GM12878 (cell line): Measurements from ENCODE around the gene TBC1D9B.

Source experiments
- BHLHE40 ChIP-seq, 2 experiments: fragments of 450-650 bp in 1 of 2; IDR thresholded peaks; 2 replicates each; pipeline ENCODE4 v1.6.1; 2011 to 2017; ENCODE audit warnings: low read depth in 2 of 2, borderline replicate concordance in 1 of 2, improper control_type of control experiment in 1 of 2, low read length in 1 of 2, mild to moderate bottlenecking in 1 of 2
- CEBPB ChIP-seq, 2 experiments: fragments of 150-350 bp in 1 of 2; IDR thresholded peaks; 2 replicates each; pipeline ENCODE4 v1.6.1; 2012 to 2014; ENCODE audit warnings: low read depth in 2 of 2, low read length in 2 of 2, borderline replicate concordance in 1 of 2, inconsistent platforms in 1 of 2
- FOXK2 ChIP-seq: fragments of 450-650 bp; IDR thresholded peaks from 2 replicates; pipeline ENCODE4 v1.6.1; 2017; ENCODE audit warnings: mild to moderate bottlenecking, moderate library complexity
- PAX5 ChIP-seq: IDR thresholded peaks from 2 replicates; pipeline ENCODE4 v1.6.1; 2011; ENCODE audit warnings: low read depth, low read length, borderline replicate concordance
- RELA ChIP-seq: fragments of 450-650 bp; IDR thresholded peaks from 2 replicates; pipeline ENCODE4 v1.8.0; 2014; ENCODE audit warnings: borderline replicate concordance; ENCODE audit not compliant: partially characterized antibody
- TAF1 ChIP-seq: IDR thresholded peaks from 2 replicates; pipeline ENCODE4 v1.6.1; 2011; ENCODE audit warnings: mild to moderate bottlenecking, low read depth, low read length, borderline replicate concordance
- TARDBP ChIP-seq: IDR thresholded peaks from 2 replicates; pipeline ENCODE4 v1.6.1; 2016; ENCODE audit warnings: borderline replicate concordance
- TCF12 ChIP-seq: IDR thresholded peaks from 2 replicates; pipeline ENCODE4 v1.6.1; 2011; ENCODE audit warnings: low read depth, mild to moderate bottlenecking, low read length
- TCF3 ChIP-seq: IDR thresholded peaks from 2 replicates; pipeline ENCODE4 v1.6.1; 2012; ENCODE audit warnings: low read depth, mild to moderate bottlenecking, low read length, borderline replicate concordance; ENCODE audit not compliant: insufficient read depth
- YY1 ChIP-seq: IDR thresholded peaks from 2 replicates; pipeline ENCODE4 v1.6.1; 2011; ENCODE audit warnings: low read depth, mild to moderate bottlenecking, low read length
- TF ChIP-seq, protein P1 (sequence below), 3 experiments: IDR thresholded peaks in 2 of 3; conservative IDR thresholded peaks in 1 of 3; 2 replicates each; pipeline ENCODE4 v1.5.1; 2011; ENCODE audit warnings: low read depth in 3 of 3, low read length in 3 of 3, mild to moderate bottlenecking in 3 of 3, control low read depth in 2 of 3, moderate library complexity in 2 of 3, inconsistent platforms in 1 of 3, mixed read lengths in 1 of 3; ENCODE audit not compliant: control insufficient read depth in 2 of 3, insufficient read depth in 1 of 3; ENCODE audit errors: extremely low read depth in 1 of 3
- TF ChIP-seq, protein P2 (sequence below): IDR thresholded peaks from 2 replicates; pipeline ENCODE4 v1.6.1; 2012; ENCODE audit warnings: low read depth, low read length, improper control_type of control experiment
- TF ChIP-seq, protein P3 (sequence below): IDR thresholded peaks from 2 replicates; pipeline ENCODE4 v1.6.1; 2011; ENCODE audit warnings: low read depth, mild to moderate bottlenecking, low read length, moderate library complexity, borderline replicate concordance; ENCODE audit errors: extremely low read depth

DNA sequence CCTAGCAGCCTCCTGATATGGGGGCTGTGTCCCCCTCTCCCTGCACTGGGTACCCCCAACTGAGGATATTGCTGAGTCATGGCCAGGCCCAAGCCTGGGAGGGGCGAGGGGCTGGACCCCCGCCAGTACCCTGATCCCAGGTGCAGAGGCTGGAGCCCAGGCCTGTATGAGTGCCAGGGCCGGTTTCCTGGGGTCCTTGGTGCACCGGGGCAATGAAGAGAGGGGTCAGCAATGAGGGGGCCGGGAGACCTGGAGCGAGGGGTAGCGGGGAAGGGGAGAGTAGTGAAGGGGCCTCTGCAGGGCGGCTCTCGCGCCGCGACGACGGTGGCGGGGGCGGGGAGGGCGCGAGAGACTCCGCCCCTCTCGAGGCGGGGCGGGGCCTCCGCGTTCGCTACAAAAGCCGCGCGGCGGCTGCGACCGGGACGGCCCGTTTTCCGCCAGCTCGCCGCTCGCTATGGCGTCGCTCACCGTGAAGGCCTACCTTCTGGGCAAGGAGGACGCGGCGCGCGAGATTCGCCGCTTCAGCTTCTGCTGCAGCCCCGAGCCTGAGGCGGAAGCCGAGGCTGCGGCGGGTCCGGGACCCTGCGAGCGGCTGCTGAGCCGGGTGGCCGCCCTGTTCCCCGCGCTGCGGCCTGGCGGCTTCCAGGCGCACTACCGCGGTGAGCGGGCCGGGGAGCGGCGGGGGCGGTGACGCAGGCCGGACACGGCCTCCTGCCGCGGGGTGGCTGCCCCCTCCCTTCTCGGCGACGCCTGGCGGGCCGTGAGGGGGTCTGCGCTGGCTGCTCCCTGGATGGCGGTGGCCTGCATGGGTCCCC lies 87.0 kb downstream of the TBC1D9B start, which contains the start of gene SQSTM1:
- TF ChIP-seq TARDBP = no peak
- TF ChIP-seq, protein P1, sequence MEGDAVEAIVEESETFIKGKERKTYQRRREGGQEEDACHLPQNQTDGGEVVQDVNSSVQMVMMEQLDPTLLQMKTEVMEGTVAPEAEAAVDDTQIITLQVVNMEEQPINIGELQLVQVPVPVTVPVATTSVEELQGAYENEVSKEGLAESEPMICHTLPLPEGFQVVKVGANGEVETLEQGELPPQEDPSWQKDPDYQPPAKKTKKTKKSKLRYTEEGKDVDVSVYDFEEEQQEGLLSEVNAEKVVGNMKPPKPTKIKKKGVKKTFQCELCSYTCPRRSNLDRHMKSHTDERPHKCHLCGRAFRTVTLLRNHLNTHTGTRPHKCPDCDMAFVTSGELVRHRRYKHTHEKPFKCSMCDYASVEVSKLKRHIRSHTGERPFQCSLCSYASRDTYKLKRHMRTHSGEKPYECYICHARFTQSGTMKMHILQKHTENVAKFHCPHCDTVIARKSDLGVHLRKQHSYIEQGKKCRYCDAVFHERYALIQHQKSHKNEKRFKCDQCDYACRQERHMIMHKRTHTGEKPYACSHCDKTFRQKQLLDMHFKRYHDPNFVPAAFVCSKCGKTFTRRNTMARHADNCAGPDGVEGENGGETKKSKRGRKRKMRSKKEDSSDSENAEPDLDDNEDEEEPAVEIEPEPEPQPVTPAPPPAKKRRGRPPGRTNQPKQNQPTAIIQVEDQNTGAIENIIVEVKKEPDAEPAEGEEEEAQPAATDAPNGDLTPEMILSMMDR (IDR thresholded peaks at IDR 0.05 in 2 of 3, conservative IDR thresholded peaks at IDR 0.05 in 1 of 3; ENCODE audit: control insufficient read depth in 2 of 3, extremely low read depth in 1 of 3, insufficient read depth in 1 of 3, low read depth in 3 of 3, low read length in 3 of 3) = no peak
- peak; percentile 62; the same call in 1 of the 2 replicates for TF ChIP-seq TCF12
- TF ChIP-seq, protein P2, sequence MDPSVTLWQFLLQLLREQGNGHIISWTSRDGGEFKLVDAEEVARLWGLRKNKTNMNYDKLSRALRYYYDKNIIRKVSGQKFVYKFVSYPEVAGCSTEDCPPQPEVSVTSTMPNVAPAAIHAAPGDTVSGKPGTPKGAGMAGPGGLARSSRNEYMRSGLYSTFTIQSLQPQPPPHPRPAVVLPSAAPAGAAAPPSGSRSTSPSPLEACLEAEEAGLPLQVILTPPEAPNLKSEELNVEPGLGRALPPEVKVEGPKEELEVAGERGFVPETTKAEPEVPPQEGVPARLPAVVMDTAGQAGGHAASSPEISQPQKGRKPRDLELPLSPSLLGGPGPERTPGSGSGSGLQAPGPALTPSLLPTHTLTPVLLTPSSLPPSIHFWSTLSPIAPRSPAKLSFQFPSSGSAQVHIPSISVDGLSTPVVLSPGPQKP = no peak; the same call in 1 of the 2 replicates
- TF ChIP-seq, protein P3, sequence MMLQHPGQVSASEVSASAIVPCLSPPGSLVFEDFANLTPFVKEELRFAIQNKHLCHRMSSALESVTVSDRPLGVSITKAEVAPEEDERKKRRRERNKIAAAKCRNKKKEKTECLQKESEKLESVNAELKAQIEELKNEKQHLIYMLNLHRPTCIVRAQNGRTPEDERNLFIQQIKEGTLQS = no peak
- peak; percentile 85 for TF ChIP-seq YY1
- peak; percentile 67 for TF ChIP-seq RELA
- TF ChIP-seq TAF1 = peak; percentile 75; the same call in 1 of the 2 replicates
- no peak for TF ChIP-seq CEBPB (IDR thresholded peaks at IDR 0.05; ENCODE audit: borderline replicate concordance in 1 of 2, low read depth in 2 of 2, low read length in 2 of 2)
- TF ChIP-seq TCF3 = peak; percentile 91; the same call in 1 of the 2 replicates
- peak in 1 of 2 experiments; percentile 64; a peak in 2 of 4 replicates for TF ChIP-seq BHLHE40 (IDR thresholded peaks at IDR 0.05; ENCODE audit: borderline replicate concordance in 1 of 2, low read depth in 2 of 2, low read length in 1 of 2)
- no peak for TF ChIP-seq FOXK2
- 0 out of 2 replicates have a peak, but pooled peaks have one; percentile 23 for TF ChIP-seq PAX5
